Measurements from ENCODE around the gene MGAT4C.

GRCh38 chr12:86234316-86234855 is 21.8 kb downstream of the MGAT4C start:
- no peak for TF ChIP-seq EP300 (IDR thresholded peaks at IDR 0.05)
- no peak for TF ChIP-seq CTCF (IDR thresholded peaks at IDR 0.05)

All from tibial nerve (tissue), 4 donors.